ENCODE data around the gene MIER2.

GRCh38 chr19:281992-282391 is 62.6 kb downstream of the MIER2 start:
- TF ChIP-seq CTCF (IDR thresholded peaks at IDR 0.05; ENCODE audit: low read depth, low read length, missing input control) (no peak), EGR1 (IDR thresholded peaks at IDR 0.05; ENCODE audit: low read depth in 2 of 2) (no peak), YY1 (IDR thresholded peaks at IDR 0.05) (no peak), GABPA (IDR thresholded peaks at IDR 0.05 in 1 of 2, conservative IDR thresholded peaks at IDR 0.05 in 1 of 2) (no peak), RAD21 (IDR thresholded peaks at IDR 0.05) (no peak), HNF4A (conservative IDR thresholded peaks at IDR 0.05) (no peak), JUND (IDR thresholded peaks at IDR 0.05) (no peak), FOXA1 (IDR thresholded peaks at IDR 0.05) (no peak), SP1 (IDR thresholded peaks at IDR 0.05) (no peak), ZBTB33 (IDR thresholded peaks at IDR 0.05) (no peak), REST (IDR thresholded peaks at IDR 0.05) (no peak), NR2F2 (IDR thresholded peaks at IDR 0.05) (no peak)

All from liver (tissue), 3 donors.